GM12892 (cell line): ENCODE results near the gene EHD2.

Source experiments
- POLR2A ChIP-seq: IDR thresholded peaks from 2 replicates; pipeline ENCODE4 v1.6.1; 2011; ENCODE audit warnings: low read depth, low read length, control low read depth
- POLR2AphosphoS5 ChIP-seq: IDR thresholded peaks from 2 replicates; pipeline ENCODE4 v1.6.1; 2011; ENCODE audit warnings: low read depth, low read length, control low read depth
- TAF1 ChIP-seq: IDR thresholded peaks from 2 replicates; pipeline ENCODE4 v1.6.1; 2011; ENCODE audit warnings: low read depth, mild to moderate bottlenecking, control low read depth, low read length, borderline replicate concordance

DNA sequence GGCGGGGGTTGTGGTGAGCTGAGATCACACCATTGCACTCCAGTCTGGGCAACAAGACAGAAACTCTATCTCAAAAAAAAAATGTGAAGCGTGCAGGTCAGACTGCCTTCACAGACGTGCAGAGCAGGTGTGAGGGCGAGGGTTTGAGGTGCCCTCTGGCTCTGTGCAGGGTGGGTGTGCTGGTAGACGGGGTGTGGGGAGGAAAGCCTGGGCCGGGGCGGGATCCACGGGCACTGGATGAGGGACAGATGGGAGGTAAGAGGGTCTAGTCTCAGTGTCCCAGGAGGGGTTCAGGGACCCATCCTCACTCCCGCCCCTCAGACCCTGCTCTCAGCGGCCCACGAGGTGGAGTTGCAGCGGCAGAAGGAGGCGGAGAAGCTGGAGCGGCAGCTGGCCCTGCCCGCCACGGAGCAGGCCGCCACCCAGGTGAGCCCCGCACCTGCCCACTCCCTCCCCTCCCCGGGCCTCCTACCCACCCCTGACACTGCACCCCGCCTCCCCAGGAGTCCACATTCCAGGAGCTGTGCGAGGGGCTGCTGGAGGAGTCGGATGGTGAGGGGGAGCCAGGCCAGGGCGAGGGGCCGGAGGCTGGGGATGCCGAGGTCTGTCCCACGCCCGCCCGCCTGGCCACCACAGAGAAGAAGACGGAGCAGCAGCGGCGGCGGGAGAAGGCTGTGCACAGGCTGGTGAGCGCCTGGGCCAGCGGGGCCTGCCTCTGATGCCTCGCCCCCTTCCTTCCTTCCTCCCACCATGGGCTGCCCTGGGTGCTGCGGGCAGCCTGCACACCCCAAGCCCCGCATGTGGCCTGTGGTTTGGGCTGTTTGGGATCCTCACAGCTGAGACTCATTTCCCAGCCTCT is 41.2 kb downstream of the EHD2 start:
- no peak for TF ChIP-seq POLR2A
- TF ChIP-seq TAF1 = no peak
- TF ChIP-seq POLR2AphosphoS5 = no peak
